ENCODE measurements around the gene VIP.
"Not testable (repeated sequence)": the region's sequence is repeated elsewhere in the genome, so short reads cannot be mapped to it uniquely, and the experiment has no call there.

The VIP gene

DNA sequence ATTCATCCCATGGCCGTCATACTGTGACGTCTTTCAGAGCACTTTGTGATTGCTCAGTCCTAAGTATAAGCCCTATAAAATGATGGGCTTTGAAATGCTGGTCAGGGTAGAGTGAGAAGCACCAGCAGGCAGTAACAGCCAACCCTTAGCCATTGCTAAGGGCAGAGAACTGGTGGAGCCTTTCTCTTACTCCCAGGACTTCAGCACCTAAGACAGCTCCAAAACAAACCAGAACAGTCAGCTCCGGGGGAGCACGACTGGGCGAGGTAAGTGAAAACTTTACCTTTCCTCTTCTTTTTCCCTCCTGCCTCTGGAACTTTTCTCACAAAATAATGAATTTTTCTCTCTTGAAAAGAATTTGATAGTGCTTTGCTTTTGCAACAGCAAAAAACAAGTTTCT, at the start of gene VIP:
Gene VIP, plus strand, starts transcription at position 104 of the 400 bp plus-strand sequence. CDS start 1,381 bp downstream, outside the sequence.
- DNase-seq: no peak

DNA sequence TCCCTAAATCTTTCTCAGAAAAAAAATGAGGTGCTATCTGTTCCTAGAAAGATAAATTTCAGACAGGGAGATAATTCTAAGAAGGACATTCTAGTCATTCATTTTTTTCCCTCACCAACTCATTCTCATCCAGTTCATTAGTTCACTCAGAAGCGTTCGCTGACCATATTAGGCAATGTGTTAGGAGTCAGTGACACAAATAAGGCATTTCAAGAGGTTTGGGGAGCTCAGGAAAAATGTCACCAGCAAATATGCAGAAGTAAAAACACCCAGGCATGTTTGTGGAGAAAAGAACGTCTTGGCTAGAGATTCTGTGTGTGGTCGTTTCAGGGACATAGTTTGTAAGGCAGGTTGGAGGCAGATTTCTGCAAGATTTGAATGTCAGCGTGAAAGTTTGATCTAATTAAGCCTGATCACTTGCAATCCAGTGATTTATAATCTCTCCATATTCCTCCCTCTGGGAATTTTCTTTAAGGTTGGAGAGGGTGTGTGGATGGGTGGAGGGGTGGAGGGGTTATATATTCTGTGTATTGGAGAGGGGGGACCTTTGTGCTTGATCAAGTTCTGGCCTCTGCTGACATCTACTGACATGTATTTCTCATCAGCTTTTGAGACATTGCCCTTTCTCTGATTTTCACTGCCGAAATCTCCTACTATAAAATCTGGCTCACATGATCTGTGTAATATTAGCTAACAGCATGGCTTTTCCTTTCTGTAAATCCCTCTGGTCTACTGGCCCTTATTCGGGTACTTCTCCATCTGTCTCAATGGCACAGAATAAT, 49.3 kb upstream of the VIP start:
- DNase-seq: no peak

DNA sequence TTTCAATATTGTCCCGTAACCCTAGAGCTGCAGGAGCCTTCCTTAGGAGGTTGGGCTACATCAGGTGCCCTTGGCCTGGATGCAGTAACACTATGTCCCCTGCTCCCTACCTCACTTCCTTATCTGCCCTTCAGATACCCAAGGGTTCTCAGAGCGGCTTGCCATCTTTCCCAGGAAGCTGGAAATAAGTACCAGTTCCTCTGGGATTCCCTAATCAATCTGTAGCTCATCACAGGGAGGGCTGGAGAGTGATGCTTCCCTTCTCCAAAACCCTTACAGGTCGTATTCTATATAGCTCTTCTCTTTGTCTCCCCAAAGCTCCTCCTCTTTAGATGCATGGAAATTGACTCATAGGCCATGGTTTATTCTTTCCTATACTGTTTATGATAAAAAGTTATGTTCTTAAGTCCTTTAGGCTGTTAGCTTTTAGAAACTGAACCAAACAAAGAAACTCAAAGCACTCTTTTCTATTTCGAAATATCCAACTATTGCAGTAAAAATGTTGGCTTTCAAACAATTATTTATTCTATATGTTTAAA, 48.7 kb upstream of the VIP start:
- no peak for DNase-seq

DNA sequence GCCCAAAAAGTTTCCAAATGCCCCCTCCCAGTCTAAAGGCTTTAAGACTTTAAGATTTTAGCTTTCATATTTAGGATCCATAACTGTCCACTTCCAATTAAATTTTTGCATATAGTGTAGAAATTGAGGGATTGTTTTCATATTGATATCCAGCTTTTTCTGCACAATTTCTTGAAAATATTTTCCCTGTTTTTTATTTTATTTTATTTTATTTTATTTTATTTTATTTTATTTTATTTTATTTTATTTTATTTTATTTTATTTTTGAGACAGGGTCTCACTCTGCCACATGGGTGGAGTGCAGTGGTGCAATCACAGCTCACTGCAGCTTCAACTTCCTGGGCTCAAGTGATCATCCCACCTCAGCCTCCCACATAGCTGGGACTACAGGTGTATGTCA, 46.8 kb upstream of the VIP start:
- DNase-seq: not testable (repeated sequence)

DNA sequence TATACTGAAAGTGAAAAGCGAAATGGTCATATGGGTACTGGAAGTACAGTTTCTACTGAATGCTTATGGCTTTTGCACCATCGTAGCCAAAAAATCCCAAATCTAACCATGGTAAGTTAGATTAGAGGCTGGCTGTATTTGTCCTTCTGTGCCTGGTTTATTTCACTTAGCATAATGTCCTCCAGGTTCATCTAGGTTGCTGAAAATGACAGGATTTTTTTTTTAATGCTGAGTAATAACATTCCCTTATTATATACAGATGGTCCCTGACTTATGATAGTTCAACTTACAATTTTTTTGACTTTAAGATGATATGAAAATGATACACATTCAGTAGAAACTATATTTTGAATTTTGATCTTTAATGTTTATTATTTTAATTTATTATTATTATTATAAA, 45.3 kb upstream of the VIP start:
- no peak for DNase-seq

DNA sequence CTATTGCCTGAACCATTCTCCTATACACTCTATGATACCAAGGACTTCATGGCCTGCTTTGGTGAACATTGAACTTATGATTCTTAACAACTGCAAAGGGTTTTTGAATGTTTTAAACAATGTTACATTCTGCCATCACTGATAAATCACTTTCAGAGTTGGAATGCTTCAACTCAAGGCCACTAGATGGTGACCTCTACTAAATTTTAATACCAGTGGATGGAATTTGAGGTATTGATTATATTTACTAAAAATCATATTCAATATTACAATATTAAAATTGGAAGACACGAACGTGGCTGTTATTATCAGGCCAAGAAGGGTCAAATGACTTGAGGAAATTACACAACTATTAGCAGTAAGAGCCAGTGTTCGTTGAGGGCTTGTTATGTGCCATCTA, 34.3 kb upstream of the VIP start:
- no peak for DNase-seq

DNA sequence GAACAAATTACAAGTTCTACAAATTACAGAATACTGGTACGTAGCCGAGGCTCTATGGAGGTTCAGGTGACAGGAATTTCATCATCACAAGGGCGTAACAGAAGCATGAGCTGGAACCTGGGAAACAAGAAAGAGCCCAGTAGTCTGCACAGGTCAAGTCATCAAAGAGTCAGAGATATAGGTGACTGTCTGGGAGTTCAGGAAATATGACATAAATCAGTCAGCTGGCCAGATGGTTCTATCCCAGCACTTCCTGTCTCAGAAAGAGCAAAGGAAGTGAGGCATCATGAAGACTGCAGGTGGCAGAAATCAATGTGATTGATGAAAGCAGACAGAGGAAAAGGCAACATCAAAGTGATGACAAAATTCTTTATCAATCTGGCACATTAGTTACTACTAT, 29.6 kb upstream of the VIP start:
- DNase-seq: no peak

DNA sequence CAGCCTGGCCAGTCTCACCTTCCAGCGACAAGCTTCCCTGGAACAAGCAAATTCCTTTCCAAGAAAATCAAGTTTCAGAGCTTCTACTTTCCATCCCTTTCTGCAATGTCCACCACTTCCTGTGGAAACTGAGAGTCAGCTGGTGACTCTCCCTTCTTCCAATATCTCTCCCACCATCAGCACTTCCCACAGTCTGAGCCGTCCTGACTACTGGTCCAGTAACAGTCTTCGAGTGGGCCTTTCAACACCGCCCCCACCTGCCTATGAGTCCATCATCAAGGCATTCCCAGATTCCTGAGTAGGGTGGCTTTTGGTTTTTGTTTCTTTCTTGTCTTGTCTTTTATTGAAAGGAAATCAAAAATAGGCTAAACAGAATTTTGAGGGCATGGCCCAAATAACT, 28.6 kb upstream of the VIP start:
- no peak for DNase-seq

DNA sequence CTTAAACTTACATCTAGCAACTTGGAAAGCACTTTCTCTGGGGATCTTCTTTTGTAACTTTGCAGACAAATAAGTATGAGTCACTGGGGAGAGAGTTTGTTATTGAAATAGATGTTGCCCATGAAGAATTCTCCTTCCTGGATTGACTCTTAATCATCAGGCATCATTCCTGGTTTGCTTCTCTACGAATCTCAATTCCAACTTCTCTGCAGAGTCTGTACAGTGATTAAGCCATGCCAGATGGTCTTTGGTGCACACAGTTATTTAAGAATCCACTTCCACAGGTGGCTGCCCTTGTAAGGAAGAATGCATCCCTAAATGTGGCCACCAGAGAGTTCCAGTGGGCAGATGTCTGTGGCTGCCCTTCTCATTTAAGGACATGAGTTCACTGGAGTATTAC, 27.2 kb upstream of the VIP start:
- DNase-seq: no peak

DNA sequence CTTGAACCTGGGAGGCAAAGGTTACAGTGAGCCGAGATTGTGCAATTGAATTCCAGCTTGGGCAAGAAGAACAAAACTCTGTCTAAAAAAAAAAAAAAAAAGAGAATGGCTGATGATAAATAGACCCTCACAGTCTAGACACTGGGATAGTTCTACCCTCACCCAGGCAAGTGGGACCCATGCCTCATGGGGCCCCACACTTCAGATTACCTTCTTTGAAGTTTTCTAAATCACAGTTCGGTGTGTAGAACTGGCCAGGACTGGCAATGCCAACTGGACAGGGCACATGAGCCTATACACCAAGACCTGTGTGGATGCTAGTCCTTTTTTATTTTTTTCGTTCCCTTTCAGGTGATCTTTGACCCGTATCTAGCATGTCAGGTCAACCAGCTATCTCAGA, 24.3 kb upstream of the VIP start:
- no peak for DNase-seq

DNA sequence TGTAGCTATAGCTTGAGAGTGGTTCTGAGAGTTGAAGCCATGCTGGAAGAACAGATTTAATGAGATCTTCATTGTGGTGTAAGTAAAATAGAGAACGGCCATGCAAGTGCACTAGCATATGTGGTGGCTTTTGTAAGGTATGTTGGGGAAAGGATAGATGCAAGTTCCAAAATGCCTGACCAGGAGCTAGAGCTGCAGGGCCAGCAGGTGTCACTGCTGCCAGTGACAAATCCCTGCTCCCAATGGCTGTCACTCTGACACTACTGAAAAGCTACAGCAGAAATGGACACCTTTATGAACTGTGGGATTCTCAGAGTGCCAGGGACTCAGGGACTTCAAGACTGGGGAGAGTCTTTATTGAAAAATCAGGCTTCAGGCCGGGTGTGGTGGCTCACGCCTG, 23.1 kb upstream of the VIP start:
- DNase-seq: no peak

DNA sequence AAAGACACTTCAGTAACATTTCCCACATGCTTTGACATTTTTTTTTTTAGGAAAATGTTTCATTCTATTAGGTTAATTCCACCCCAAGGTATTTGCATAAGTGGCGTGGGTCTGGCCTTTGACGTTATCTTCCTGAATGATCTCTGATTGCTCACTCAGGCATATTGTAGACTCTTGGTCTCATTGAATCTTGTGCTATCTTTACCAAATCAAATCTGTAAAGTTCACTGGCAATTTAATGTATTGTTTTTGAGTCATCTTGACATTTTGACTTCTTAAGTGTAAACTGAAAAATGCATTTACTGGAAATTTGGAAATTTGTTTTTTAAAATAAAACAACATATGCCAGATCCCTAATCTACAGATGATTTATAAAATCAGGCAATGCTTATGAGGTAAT, 16.0 kb upstream of the VIP start:
- DNase-seq: no peak

DNA sequence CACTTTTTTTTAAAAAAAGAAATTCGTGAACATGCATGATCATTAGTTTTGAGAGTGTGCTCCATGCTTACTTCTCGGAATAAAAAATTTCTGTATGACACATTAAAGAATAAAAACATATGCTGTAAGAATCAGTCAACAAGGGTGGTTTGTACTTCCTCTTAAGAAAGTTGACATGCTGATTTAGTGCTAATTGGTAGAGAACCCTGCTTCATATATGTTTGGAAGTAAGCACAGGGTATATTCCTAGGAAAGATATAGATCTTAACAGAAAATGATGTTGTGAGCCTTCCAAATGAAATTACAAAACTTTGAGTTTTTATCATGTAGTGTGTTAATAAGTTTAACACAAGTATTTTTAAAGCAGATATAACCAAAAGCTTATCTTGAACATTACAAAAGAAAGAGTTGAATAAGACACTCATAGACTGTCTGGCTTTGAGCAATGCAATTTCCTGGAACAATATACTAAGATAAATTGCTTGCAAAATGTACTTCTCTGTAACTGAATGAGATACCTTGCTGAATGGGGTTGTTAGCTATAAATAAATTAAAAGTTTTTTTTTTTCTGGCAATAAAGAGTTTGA, 13.8 kb upstream of the VIP start:
- DNase-seq: no peak

DNA sequence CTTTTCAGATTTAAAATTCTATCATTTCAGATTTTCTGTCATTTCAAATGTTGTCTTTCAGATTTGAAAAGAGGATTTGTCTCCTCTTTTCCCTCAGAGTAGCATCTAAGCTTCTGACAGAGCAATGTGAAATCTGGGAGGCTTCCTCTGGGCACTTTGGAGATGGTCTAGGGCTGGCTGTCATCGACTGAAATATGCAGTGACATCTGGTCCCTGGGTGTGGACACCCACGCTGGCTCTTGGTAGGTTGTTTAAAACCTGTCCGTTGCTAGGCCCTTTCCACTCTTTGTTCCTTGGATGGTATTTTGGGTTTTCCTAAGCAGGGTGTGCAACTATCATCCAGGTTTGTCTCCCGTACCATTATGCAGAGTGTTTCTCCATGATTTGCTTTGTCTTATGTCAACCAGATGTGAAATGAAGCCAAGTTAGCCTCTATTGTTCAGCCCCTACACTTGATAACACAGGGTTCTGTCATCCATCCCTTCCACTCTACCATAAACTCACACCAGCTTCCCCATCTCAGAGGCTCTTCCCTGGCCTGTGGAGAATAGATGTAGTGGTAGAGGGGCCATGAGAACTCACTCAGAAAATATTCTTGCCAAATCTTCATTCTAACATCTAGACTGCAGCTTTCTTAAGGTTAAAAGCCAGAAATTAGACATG, 5.0 kb upstream of the VIP start:
- DNase-seq: no peak

DNA sequence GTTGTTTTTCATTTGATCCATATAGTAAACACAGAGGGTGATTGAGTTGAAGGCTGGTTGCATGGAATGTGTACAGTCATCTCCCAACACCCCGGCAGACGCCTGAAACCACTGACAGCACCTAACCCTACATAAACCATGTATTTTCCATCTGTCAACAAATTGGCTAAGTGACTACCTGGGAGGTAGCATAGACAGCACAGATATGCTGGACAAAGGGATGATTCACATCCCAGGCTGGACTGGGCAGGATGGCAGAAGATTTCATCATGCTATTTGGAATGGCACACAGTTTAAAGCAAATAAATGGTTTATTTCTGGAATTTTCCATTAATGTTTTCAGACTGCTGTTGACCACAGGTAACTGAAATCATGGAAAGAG, 4.4 kb upstream of the VIP start:
- no peak for DNase-seq

DNA sequence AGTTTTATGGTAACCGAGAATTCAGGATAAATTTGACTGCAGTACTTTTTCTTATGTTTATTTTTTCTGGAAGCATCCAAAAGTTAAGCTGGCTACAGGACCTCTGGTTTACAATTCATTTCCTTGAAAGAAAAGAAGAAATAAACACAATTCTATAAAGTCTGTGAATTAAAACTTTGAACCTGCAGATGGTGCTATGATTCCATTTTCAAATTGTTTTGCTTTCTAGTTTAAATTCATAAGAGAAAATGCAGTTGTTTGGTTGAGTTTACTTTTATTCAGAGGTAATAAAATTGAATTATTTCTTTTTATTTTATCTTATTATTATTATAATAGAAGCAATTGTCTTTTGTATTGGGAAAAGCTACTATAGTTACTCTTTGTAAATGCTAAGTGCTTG, 1.8 kb upstream of the VIP start:
- no peak for DNase-seq

DNA sequence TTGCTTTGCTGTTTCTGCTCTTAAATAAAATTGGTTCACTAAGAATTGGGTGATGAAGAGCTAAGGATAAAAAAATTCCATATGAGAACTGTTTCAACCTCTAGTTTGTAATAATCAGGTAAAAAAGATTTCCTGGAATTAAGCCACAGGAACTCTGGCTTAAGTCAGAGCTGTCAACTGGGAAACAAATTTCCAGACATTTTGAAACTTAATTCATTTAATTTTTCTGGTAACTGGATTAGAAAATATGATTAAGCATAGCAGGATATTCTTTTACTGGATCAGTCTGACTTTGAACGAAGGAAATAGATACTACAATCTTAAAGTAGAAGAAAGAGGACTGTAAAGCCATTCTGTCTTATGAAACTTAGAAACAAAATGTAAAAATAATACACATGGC, 1.3 kb upstream of the VIP start:
- DNase-seq: no peak

DNA sequence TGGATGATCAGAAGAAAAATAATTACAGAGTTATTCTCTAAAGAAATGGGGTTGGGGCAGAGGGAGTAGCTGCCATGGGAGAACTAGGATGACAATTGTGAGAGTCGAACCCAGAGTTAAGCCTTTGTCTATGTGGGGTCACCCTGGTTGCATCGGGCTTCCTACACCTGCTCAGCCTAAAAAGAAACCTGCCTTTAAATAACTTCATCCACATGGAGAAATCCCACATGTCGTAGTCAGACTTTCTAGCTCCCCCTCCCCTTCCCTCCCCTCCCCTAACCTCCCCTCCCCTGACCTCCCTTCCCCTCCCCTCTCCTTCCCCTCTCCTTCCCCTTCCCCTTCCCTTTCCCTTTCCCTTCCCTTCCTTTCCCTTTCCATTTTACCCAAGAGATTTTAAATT, 14.7 kb downstream of the VIP start:
- DNase-seq: no peak

DNA sequence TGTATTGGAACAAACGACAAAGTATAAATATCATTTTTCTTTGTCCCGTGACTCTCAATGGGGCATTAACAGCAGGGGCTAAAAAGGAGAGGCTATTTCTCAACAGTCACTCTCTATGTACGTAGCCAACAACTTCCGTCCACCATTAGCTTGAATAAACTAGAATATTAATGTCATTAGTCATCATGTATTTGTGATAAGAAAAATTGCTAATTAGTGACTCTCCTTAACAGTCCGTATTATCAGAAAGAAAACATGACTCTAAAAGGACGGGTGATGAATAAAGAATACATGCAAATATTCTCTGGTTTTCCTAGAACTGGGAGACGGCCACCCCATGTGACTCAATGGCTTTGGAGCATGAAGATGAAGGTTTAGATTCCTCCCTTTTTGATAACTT, 18.6 kb downstream of the VIP start:
- DNase-seq: no peak

DNA sequence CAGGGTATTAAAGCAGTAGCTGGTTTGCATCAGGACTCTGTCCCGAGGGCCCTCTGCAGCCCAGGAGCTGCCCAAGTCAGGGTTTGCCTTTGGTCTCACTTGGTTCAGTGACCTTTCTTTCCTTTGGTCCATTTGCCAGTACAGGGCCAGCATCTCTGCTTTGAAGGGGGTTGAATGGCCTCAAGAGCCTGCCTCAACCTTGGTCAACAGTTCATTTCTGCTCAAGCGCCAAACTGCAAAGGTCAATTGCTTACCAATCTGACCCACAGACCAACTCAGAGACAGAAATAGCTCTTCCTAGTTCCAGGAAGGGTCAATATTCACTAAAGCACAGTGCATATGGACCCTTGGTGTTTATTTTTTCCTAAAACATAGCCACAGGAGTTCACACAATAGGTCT, 19.4 kb downstream of the VIP start:
- no peak for DNase-seq

DNA sequence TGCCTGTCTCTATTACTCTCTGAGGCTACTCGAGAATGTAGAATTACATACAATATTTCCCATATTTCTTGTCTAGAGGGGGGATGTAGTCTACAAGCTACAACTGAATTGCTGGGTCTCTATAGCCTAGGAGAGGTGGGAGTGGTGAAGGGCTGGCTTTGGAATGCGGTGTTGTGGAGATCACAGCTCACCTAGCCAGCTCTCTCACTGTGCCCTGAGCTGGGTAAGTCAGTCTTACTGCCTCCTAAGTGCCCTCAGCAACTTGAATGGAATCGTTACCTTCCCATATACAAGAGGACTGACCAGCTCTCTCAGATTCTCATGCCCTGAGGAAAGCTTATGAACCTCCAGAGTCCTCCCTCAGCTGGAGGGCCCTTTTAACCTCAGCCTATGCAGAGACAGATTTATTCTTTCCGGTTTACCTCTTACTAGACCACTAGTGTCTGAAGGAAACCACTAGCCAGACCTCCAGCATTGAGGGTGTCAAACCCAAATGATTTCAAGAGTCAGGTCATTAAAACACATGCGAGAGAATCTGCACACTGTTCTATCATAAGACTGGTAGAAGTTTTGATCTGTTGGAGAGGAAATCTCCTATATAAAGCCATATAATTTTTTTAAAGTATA, 20.6 kb downstream of the VIP start:
- DNase-seq: no peak

DNA sequence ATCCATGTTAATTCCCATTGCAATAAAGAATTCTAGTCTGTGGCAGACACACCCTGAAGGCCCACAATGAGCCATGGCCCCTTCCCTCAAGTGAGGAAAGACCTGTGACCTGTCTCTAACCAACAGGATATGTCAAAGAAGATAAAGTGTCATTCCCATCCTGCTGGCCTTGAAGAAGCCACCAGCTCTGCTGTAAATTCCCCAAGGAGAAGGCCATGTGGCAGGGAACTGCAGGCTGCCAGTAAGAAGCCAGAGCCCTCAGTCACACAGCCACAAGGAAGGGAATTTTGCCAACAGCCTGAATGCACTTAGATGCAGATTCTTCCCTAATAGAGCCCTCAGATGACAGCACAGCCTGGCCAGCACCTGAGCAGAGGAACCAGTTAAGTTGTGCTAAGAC, 24.8 kb downstream of the VIP start:
- no peak for DNase-seq

DNA sequence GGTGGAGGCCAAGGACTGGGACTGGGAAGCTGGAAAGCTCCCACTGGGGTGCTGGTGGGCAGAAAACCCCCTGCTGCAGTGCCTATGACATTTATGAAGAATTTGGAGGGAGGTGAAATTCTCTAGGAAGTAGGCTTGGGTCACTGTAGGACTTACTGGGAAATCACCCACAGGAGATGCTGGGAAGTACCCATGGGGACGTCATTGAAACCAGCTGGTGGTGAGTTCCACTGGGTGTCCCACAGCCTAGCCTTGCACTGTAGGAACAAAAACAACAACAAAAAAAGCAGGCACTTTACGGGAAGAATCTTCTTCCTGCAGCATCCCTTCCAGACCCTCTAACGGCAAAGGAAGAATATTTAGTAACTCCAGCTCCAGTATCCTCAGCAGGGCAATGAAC, 26.2 kb downstream of the VIP start:
- DNase-seq: no peak
